GM19468 (cell line): Measurements from ENCODE around the gene PTPN3.

ENCODE experiments used
- ATAC-seq: cut with Tn5 transposase; IDR thresholded peaks from one replicate; pipeline ENCODE4 v1.9.1; 2021; ENCODE audit warnings: mild to moderate bottlenecking, moderate library complexity, moderate number of reproducible peaks; ENCODE audit not compliant: unreplicated experiment; ENCODE audit errors: extremely low read depth

PTPN3 gene

GRCh38 chr9:109408759-109409462 lies 89.2 kb downstream of the PTPN3 start:
- ATAC-seq: no peak

- no peak for ATAC-seq
Measured at GRCh38 chr9:109403766-109404320, 94.3 kb downstream of the PTPN3 start.

DNA sequence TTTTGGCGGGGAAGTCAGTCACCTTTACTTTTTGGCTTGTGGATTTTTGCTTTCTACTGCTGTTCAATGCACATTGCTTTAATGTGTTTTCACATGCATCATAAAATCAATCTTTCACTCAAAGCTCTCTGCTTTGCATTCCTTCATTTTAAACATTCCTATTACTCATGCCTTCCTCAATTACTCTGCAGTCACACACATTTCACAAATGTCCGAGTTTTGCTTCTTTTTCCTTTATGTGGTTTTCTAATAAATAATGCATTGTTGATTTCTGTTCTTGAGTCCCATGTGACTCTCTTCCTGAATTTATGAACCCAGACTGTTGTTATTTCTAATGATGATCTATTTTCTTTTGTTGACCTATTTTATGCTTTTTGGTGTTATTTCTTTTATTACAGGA lies 95.0 kb downstream of the PTPN3 start:
- ATAC-seq: no peak

GRCh38 chr9:109401990-109402318 lies 96.2 kb downstream of the PTPN3 start:
- no peak for ATAC-seq

DNA sequence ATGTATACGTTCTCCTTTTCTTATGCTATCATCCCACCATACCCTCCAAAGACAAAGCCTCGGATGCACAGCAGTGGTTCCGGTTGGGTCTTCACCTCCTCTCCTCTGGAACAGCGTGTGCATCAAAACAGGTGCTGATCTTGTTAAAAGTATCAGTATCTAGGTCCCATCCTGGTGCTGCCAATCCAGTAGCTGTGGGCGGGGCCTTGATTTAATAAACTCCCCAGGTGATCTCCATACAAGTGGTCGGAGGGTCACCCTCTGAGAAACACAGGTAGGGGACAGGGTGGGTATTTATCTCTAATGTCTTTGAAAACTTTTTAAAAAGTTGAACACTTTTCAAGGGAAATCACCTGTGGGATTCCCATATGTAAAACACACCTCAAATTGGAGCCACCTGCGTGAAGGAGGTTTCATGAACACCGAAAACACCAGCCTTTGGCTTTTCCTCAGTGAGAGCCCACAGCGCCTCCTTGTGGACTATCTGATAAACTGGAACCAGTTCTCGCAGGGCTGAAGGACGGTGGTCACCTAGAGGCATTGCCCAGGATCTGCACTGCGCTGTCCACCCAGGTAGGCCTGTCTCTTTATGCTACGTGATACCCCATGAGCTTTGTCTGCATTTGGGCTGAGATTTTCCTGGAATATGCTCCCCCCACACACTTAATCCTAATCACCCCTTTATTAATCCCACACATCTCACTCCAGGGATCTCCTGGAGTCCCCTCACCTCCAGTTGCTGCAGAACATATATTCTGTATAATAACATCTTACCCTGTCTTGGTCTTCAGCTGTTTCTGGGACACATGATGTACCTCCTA lies 96.7 kb downstream of the PTPN3 start:
- no peak for ATAC-seq

DNA sequence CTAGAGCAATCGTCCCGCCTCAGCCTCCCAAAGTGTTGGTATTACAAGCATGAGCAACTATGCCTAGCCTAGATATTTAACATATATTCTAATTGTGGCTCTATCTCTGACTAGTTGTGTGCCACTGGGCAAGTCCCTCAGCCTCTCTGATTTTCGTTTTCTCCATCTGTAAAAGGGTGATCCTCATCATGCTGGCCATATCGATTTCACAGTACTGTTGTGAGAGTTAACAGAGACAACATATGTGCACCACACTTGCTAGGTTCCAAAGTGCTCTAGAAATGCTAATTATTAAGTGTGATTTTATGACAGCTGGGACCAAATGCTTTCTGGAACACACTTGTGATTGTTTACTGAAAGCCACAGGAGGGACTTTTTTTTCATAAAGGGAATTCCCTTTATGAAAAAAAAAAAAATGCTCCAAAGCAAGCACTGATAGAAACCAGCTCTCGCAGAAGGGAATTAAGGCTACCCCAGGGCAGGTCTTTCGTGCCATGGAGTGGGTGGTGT lies 98.8 kb downstream of the PTPN3 start:
- peak; percentile 26 for ATAC-seq

GRCh38 chr9:109391176-109391575 lies 106.9 kb downstream of the PTPN3 start:
- no peak for ATAC-seq

- no peak for ATAC-seq
Measured at GRCh38 chr9:109387856-109388255, 110.3 kb downstream of the PTPN3 start.

- ATAC-seq: no peak
Measured at GRCh38 chr9:109387206-109387605, 110.9 kb downstream of the PTPN3 start.

GRCh38 chr9:109385499-109385898 lies 112.6 kb downstream of the PTPN3 start:
- no peak for ATAC-seq

DNA sequence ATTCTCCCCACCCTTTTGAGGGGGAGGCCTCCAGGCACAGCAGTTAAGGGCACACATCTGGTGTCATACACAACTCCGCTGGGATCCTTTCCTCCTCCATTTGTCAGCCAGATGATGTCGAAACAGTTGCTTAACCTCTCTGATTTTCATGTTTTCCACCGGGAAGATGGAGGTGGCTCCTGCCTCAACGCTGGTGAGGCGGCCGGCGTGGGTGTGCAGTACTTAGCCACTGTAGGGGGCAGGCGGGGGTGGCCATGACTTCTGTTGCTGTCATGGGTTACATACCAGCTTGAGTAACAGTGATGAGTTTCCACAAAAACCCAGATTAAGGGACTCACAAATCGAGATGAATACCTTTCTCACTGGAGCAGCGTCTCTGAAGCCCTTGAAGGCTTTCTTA lies 114.2 kb downstream of the PTPN3 start:
- no peak for ATAC-seq

DNA sequence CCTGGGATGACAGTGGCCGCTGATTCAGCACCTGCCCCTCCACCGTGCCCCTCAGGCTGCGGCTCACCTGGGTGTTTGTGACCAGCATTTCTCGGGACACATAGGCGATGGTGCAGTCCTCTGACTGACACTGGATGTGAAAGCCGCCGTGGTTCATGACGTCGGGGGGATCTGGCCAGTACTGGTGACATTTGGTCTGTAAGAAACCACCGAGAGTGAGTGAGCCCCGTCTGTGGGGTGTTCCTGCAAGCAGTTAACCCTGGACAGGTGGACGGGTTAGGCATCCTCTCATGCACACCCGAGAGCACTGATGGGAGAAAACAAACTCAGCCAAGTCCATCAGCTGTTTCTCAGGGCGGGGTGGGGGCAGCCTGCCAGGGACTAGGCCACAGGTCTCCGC lies 114.8 kb downstream of the PTPN3 start:
- ATAC-seq: no peak

GRCh38 chr9:109382585-109382984 lies 115.5 kb downstream of the PTPN3 start:
- no peak for ATAC-seq

- ATAC-seq: no peak
Measured at GRCh38 chr9:109382182-109382581, 115.9 kb downstream of the PTPN3 start.

DNA sequence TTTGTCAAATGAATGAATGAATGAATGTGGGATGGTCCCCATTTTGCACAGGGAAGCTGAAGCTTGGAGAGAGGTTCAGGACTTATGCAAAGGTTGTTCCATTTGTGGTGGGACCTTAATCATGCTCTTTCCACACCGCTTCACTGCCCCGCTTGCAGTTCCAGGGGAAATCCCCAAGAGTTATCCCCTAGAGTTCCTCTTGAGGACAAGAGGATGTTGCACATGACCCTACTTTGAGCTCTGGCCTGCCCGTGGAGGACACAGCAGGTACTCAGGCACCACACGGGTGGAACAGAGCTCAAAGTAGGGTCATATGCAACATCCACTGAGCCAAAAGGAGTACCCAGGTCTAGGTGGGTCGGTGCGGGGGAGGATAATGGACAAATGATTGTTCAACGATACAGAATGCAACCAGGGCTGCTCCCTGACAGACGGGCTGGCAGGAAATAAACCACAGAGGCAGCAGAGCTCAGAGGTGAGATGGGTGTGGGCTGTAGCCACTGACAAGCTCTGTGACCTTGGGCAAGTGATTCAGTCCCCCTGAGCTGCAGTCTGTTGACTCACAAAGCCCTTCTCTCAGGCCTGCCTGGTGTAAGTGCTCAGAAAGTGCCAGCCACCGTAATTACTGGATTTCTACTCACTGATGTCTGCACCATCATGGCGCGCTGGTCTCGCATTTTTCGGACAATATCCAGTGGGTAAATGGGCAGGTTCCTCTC lies 116.9 kb downstream of the PTPN3 start:
- no peak for ATAC-seq

GRCh38 chr9:109379513-109379912 lies 118.6 kb downstream of the PTPN3 start:
- no peak for ATAC-seq

DNA sequence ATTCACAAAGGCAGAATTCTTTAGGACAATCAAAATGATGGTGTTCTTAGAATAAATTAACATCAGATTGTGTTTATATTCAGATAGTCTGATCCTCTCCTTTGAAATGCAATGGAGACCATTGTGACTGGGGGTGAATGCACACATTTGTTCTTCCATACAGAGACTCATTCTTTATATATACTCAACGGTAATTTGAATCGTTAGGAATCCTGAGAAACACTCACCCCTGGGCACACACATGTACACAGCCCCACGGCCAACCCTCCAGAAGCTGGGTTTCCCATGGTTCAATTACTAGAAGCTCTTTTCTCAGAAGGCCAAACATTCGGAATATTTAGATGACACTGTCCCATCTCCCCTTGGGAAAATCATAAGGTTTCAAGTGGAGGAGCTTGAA lies 119.8 kb downstream of the PTPN3 start:
- no peak for ATAC-seq

DNA sequence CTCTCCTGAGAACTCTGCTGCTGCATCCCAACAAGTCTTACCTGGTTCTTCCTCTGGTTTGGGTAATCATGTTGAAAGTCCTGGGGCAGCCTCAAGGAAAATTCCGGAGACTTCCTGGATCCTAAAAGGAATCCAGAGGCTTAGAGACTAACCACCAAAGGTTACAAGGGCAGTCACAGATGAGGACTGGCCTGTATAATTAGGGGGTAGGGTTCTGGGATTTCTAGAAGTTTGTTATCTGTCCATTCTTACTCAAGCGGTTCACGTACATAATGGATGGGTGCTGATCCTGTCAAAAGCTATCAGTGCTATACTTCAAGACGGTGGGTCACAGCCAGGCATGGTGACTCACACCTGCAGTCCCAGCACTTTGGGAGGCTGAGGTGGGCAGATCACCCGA lies 125.9 kb downstream of the PTPN3 start:
- no peak for ATAC-seq

DNA sequence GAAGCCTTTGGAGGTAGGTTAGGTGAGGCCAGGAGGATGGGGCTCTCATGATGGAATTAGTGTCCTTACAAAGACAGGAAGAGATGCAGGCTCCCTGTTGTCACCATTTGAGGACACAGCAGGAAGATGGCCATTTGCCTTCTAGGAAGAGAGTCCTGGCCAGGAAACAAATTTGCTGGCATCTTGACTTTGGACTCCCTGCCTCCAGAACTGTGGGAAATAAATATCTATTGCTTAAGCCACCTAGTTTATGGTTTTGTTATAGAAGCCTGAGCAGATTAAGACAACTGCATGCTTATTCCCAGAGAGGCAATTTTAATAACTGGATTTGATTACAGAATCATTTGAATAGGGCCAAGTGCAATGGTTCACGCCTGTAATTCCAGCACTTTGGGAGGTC lies 126.7 kb downstream of the PTPN3 start:
- no peak for ATAC-seq

- peak; percentile 20 for ATAC-seq
Measured at GRCh38 chr9:109369285-109369684, 128.8 kb downstream of the PTPN3 start.

- ATAC-seq: no peak
Measured at GRCh38 chr9:109360771-109361170, 137.3 kb downstream of the PTPN3 start.
